Measurements from ENCODE around the gene ARMH3. TPM values are rescaled to one million over a fixed set of nuclear protein-coding genes. Genes with fewer than 3 reads are reported as not detected.

The ARMH3 gene
- total and polyA plus RNA-seq, 10 of the 15 experiments (the other 5 are each of a cell fraction or from before 2014, with no cell fraction given): 13.0 to 33.0 (median 16.4) TPM

GRCh38 chr10:101968286-101968939 is 87.6 kb downstream of the ARMH3 start (continued):
- TF ChIP-seq BCLAF1 (IDR thresholded peaks at IDR 0.05) (no peak), CBX3 (IDR thresholded peaks at IDR 0.05; ENCODE audit: borderline replicate concordance, low read depth) (no peak), HDAC6 (IDR thresholded peaks at IDR 0.05; ENCODE audit: unreplicated experiment) (no peak), PRDM15 (CRISPR knock-in tag; IDR thresholded peaks at IDR 0.05) (no peak), RCOR1 (conservative IDR thresholded peaks at IDR 0.05; ENCODE audit: low read depth, low read length) (no peak), CHD4 (IDR thresholded peaks at IDR 0.05) (no peak), ESRRA (IDR thresholded peaks at IDR 0.05; ENCODE audit: low read length) (no peak), KAT2A (conservative IDR thresholded peaks at IDR 0.05; ENCODE audit: control insufficient read depth, low read depth, low read length) (no peak), MEF2A (IDR thresholded peaks at IDR 0.05; ENCODE audit: insufficient read depth, low read depth, low read length) (no peak), MXI1 (IDR thresholded peaks at IDR 0.05; ENCODE audit: low read depth, low read length) (no peak), IKZF1 (conservative IDR thresholded peaks at IDR 0.05) (no peak), WRNIP1 (IDR thresholded peaks at IDR 0.05; ENCODE audit: borderline replicate concordance, low read depth, low read length) (no peak), TCF3 (IDR thresholded peaks at IDR 0.05; ENCODE audit: borderline replicate concordance, insufficient read depth, low read depth, low read length) (no peak), RUNX3 (IDR thresholded peaks at IDR 0.05; ENCODE audit: low read length) (peak; percentile 54), ZNF24 (IDR thresholded peaks at IDR 0.05) (no peak), ATF3 (IDR thresholded peaks at IDR 0.05; ENCODE audit: borderline replicate concordance, extremely low read depth, low read depth, low read length) (no peak), JUND (IDR thresholded peaks at IDR 0.05; ENCODE audit: low read depth, low read length) (no peak)
- TF ChIP-seq, protein P1, sequence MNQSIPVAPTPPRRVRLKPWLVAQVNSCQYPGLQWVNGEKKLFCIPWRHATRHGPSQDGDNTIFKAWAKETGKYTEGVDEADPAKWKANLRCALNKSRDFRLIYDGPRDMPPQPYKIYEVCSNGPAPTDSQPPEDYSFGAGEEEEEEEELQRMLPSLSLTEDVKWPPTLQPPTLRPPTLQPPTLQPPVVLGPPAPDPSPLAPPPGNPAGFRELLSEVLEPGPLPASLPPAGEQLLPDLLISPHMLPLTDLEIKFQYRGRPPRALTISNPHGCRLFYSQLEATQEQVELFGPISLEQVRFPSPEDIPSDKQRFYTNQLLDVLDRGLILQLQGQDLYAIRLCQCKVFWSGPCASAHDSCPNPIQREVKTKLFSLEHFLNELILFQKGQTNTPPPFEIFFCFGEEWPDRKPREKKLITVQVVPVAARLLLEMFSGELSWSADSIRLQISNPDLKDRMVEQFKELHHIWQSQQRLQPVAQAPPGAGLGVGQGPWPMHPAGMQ (IDR thresholded peaks at IDR 0.05; ENCODE audit: borderline replicate concordance): no peak
- TF ChIP-seq, protein P2, sequence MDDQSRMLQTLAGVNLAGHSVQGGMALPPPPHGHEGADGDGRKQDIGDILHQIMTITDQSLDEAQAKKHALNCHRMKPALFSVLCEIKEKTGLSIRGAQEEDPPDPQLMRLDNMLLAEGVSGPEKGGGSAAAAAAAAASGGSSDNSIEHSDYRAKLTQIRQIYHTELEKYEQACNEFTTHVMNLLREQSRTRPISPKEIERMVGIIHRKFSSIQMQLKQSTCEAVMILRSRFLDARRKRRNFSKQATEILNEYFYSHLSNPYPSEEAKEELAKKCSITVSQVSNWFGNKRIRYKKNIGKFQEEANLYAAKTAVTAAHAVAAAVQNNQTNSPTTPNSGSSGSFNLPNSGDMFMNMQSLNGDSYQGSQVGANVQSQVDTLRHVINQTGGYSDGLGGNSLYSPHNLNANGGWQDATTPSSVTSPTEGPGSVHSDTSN (IDR thresholded peaks at IDR 0.05; ENCODE audit: insufficient replicate concordance, low read depth, low read length): no peak
